Bladder microvascular endothelial cell (primary cell): ENCODE results near the gene CMTM2. TPM values are rescaled to one million over a fixed set of nuclear protein-coding genes. Genes with fewer than 3 reads are reported as not detected.

ENCODE experiments used
- total RNA-seq: library from RNA; depleted of rRNA; stranded (reverse); fragments of >200 nt; gene quantifications from 2 replicates; pipeline ENCODE4 v1.2.3, GENCODE V29; 2014

The CMTM2 gene, protein sequence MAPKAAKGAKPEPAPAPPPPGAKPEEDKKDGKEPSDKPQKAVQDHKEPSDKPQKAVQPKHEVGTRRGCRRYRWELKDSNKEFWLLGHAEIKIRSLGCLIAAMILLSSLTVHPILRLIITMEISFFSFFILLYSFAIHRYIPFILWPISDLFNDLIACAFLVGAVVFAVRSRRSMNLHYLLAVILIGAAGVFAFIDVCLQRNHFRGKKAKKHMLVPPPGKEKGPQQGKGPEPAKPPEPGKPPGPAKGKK
- not detected in 2 replicates for total RNA-seq

DNA sequence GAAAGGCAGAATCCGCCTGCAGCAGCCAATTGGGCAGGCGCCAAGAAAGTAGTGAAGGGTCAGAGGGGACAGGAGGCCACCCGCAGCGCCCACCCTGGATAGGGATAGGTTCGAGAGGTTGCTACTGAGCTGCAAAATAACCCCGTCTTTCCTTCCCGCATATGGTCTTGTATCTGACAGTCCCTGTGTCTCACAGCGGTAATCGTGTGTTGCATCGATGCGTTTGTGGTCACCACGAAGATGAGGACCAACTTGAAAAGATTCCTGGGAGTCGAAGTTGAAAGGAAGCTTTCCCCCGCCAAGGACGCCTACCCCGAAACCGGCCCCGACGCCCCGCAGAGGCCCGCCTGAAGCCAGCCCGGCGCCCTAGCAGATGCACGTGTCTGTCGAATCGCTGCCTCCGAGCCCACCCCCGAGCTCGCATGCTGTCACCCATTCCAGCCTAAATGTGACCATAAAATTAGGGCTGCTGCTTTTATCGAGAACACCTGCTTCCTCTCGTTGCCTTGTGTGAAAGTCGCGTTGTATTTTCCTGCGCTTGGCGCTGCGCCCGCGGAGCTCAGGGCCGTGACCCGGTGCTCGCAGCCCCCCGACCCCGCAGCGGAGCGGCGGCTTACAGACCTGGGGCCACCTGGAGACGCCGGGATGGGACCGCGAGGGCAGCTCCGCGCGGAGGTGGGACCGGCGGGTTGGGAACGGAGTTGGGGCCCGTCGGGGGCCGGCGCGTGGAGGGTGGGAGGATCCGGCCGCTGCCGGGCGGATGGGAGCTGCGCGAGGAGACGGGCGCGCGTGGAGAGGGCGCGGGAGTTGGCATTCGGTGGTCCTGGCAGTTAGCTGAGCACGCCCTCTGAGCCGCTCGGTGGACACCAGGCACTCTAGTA lies at the start of gene CMTM2:
Gene CMTM2 (plus strand): TSS at position 813 of the 881 bp plus-strand sequence. CDS start 145 bp downstream, outside the sequence.

DNA sequence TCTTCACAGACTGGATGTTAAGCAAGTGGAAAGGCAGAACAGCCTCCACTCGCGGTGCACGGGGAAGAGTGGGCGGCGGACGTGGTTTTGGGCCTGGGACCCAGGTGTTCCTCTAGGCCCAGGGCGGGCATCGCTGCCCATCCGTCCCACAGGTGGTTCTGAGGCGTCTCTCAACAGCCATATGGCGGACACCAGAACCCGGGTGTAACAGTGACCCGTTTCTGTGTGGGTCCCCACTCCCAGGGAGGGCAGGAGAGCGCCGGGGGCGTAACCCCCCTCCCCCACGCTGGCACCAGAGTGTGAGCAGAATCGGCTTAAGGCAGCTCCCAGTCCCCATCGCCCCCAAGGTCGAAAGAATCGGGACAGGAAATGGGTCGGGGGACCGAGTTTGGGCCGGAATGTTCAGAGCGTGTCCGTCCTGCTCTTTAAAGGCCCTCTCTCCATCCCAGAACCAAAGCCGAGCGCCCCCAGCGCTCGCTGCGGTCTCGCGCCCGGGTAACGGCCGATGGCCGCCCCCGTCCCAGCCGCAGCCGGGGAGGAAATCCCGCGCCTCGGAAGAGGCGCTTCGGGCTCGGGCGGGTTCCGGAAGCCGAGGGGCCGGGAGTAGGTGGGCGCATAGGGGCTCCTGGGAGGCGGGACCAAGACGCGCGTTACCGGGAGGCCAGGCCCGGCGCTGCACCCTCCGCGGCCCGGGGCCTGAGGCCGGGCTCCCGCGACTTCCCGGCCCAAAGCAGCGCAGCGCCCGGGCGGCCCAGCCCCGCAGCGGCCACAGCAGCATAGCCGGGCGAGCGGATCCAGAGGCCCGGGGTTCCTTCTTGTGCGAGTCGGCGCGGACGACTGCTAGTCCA lies 29.8 kb upstream of the CMTM2 start, which contains the start of gene TK2:
Gene TK2 (minus strand): TSS at position 839 of the 848 bp plus-strand sequence. CDS start 61 bp downstream, at position 778.

DNA sequence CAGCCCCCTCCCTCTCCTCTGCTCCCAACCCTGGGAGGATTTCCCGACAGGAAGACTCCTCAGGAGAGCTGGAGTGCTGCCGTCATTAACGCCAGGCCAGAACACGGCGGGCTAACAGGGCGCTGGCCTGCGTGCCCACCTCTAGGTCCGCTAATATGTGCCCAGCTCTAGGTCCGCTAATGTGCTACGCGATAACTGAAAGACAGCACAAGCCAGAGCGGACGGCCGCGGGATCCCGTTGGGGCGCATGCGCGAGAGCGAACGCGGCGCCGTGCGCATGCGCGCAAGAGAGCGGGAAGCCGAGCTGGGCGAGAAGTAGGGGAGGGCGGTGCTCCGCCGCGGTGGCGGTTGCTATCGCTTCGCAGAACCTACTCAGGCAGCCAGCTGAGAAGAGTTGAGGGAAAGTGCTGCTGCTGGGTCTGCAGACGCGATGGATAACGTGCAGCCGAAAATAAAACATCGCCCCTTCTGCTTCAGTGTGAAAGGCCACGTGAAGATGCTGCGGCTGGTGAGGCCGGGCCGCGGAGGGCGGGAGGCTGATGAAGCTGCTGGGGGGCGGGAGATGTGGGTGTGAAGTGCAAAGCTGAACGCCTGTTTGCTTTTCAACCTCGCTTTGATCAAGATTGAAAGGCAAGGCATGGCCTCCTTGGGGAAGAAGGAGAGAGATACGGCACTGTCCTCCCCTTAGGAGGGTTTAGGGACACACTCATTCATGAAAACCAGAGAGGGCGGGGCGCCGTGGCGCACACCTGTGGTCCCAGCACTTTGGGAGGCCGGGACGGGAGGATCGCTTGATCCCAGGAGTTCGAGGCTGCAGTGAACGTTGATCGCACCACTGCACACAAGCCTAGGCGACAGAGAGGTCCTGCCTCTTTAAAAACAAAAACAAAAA lies 26.7 kb upstream of the CMTM2 start, which contains the start of gene CKLF:
Gene CKLF (plus strand): TSS at position 291 of the 892 bp plus-strand sequence. CDS start 140 bp downstream, at position 431.

DNA sequence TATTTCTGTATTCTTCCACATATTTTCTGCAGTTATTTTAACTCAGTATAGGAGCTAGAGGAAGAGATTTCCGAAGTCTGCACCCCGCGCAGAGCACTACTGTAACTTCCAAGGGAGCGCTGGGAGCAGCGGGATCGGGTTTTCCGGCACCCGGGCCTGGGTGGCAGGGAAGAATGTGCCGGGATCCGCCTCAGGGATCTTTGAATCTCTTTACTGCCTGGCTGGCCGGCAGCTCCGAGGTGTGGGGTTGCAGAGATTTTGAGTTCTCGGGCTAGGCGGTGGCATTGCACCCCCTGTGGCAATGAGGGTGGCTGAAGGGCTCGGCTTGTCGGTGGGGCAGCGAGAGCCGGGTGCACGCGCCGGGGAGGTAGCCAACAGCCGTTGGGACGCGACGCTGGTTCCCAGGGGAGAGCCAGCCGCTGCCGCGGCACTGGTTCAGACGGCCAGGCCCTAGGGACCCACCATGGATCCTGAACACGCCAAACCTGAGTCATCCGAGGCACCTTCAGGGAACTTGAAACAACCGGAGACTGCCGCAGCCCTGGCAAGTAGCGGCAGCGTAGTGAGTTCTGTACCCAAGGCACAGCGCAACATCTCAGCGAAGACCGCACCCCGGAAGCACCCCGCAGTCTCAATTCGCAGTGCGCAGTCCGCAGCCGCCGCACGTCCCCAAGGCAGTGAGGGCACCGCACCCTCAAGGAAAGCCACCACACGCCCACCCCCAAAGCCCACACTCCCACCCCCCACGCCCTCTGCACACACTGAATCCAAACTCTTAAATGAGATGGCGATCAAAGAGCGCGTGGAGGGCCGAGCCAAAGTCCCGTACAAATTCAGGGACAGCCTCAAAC lies 13.0 kb upstream of the CMTM2 start, which contains the start of gene CMTM1:
Gene CMTM1 (plus strand): TSS at position 389 of the 851 bp plus-strand sequence. CDS start 75 bp downstream, at position 464.

DNA sequence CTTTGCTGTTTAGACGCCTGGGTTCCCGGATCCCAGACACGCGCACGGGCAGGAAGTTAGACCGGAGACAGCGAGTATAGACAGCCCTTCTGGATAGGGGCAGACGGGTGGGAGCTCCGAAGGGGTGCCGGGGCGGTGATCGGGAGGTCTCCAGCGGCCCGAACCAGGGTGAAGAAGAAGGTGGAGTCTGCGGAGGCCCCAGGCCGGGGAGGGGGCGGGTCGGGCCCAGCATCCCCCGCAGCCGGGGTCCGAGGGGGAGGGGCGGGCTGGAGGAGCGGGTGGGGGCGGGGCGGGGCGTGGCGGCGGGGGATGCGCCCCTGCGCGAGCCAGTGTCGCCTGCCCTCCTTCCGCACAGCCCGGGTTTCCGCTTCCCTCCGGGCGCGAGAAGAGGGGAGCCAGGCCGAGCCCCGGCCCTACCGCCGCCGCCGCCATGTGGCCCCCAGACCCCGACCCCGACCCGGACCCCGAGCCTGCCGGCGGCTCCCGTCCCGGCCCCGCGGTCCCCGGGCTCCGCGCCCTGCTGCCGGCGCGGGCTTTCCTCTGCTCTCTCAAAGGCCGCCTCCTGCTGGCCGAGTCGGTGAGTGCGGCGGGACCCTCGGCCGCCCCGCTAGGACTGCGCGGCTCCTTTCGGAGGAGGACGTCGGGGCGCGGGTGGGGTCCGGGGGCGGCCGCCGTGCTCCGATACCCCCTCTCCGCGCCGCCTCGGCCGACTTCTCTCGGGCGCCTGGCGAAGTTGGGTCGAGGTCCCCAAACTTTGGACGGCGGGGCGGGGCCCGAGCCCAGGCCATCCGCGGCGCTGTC lies 25.3 kb downstream of the CMTM2 start, which contains the start of gene CMTM3:
Gene CMTM3 (plus strand): TSS at position 329 of the 801 bp plus-strand sequence. CDS start 102 bp downstream, at position 431.

Other genes starting within 250 kb of the CMTM2 start
- gene CDH5, start 212.8 kb upstream of the CMTM2 start, total RNA-seq: 352 and 927 TPM in 2 replicates
- not detected in 2 replicates for gene BEAN1, start 152.2 kb upstream of the CMTM2 start, total RNA-seq
- gene TK2, start 29.3 kb upstream of the CMTM2 start, total RNA-seq: 22.2 and 28.1 TPM in 2 replicates
- gene CKLF, start 26.9 kb upstream of the CMTM2 start, total RNA-seq: 70.2 and 81.1 TPM in 2 replicates
- gene CMTM1, start 13.0 kb upstream of the CMTM2 start, total RNA-seq: 1.1 and 2.9 TPM in 2 replicates
- 19.4 and 26.6 TPM in 2 replicates for gene CMTM3, start 25.2 kb downstream of the CMTM2 start, total RNA-seq
- 5.5 and 11.0 TPM in 2 replicates for gene CMTM4, start 117.3 kb downstream of the CMTM2 start, total RNA-seq
- 97.0 and 170 TPM in 2 replicates for gene DYNC1LI2, start 172.1 kb downstream of the CMTM2 start, total RNA-seq
- 0.06 and 0.16 TPM in 2 replicates for gene TERB1, start 222.1 kb downstream of the CMTM2 start, total RNA-seq